ENCODE measurements around the gene CENPK. TPM values are rescaled to one million over a fixed set of nuclear protein-coding genes. Genes with fewer than 3 reads are reported as not detected.

CENPK gene
- total and polyA plus RNA-seq, 9 of the 15 experiments (the other 6 are each of a cell fraction or from before 2014, with no cell fraction given), result 30.8 to 134 (median 69.0) TPM

GRCh38 chr5:65482296-65482735 lies 80.7 kb downstream of the CENPK start (continued):
- TF ChIP-seq FOXO4 (CRISPR knock-in tag; IDR thresholded peaks at IDR 0.05) (no peak), CREB3L1 (IDR thresholded peaks at IDR 0.05; ENCODE audit: borderline replicate concordance, low read depth) (no peak)

GRCh38 chr5:65481635-65482295 lies 81.2 kb downstream of the CENPK start, which contains the start of gene ADAMTS6:
TSS of gene ADAMTS6 (minus strand) at chr5:65481920. CDS start at chr5:65473673, 8,247 bp downstream.
- Histone ChIP-seq H3K9me3 (replicated peaks; ENCODE audit: control insufficient read depth, insufficient read depth, low read depth, low read length) (no peaks in the 10 kb centered on the region), H3K79me2 (ENCODE audit: control insufficient read depth, insufficient read depth, low read length) (peaks cover 16% of the 10 kb centered on the region; the same call in 2 of the 3 replicates), H3K4me1 (replicated peaks in 1 of 2; ENCODE audit: control insufficient read depth in 2 of 2, insufficient read depth in 2 of 2, low read length in 2 of 2) (peaks cover 0 to 11% of the 10 kb centered on the region in 2 experiments; a peak in 1 of 5 replicates), H3K4me2 (ENCODE audit: insufficient read depth, low read length) (peak within 1 kb of the TSS; percentile 87), H3K36me3 (ENCODE audit: control insufficient read depth, insufficient read depth, low read length) (no peaks in the 10 kb centered on the region), H4K20me1 (replicated peaks; ENCODE audit: control insufficient read depth, insufficient read depth, low read length) (no peaks in the 10 kb centered on the region), H3K27ac (ENCODE audit: extremely low read depth, low read depth, low read length) (peak within 1 kb of the TSS; percentile 89), H2AFZ (ENCODE audit: low read depth, low read length) (peak within 1 kb of the TSS; percentile 85), H3K9me1 (ENCODE audit: control insufficient read depth, insufficient read depth, low read length) (no peaks in the 10 kb centered on the region), H3K4me3 (peak within 1 kb of the TSS; percentile 50), H3K27me3 (ENCODE audit: control insufficient read depth in 2 of 2, insufficient read depth in 2 of 2, low read length in 2 of 2) (no peaks in the 10 kb centered on the region), H3K9ac (ENCODE audit: insufficient read depth in 1 of 2, low read depth in 2 of 2, low read length in 2 of 2) (peak within 1 kb of the TSS; percentile 72 to 80; a peak in 3 of 4 replicates)
- intact Hi-C loops (cut with micrococcal nuclease), result loop anchor here (2.0 to 5.0 kb wide), 6 partner anchors 81 to 847 kb away; partner anchors contain the start of genes CENPK and PPWD1
- ChIA-PET CTCF (ENCODE audit: low intra/inter-chr PET ratio) (interaction anchor here (0.5 to 2.7 kb wide), 3 partner anchors 107 to 670 kb away, joined by 3 to 16 read pairs (median 4); no protein-coding TSS in a partner anchor), POLR2A (interaction anchor here (0.6 to 1.8 kb wide), 7 partner anchors 9 to 671 kb away, joined by 3 to 8 read pairs (median 4); partner anchors contain the start of genes CENPK and PPWD1)
- in situ Hi-C loops (cut with MboI), result loop anchor here (5.0 to 25.0 kb wide), 4 partner anchors 274 to 844 kb away; no protein-coding TSS in a partner anchor
- no TSS peak for BruUV-seq (replicated peaks)
- DNase-seq (ENCODE audit: extremely low read depth in 1 of 4, low spot score in 3 of 4) (peak; percentile 71 to 93 (median 79)), ATAC-seq (peak; percentile 89), FAIRE-seq (peak; percentile 90)
- 0% methylated on average over 12 of the region's 12 CpGs for WGBS (ENCODE audit: insufficient coverage, low coverage, missing lambda C conversion rate)
- TF ChIP-seq TRIM24 (IDR thresholded peaks at IDR 0.05) (no peak), MAX (CRISPR knock-in tag; IDR thresholded peaks at IDR 0.05) (peak; percentile 75), RAD51 (IDR thresholded peaks at IDR 0.05; ENCODE audit: borderline replicate concordance, low read depth) (peak; percentile 88), COPS2 (conservative IDR thresholded peaks at IDR 0.05) (no peak), HDAC1 (IDR thresholded peaks at IDR 0.05) (peak in 1 of 2 experiments; percentile 60; a peak in 1 of 4 replicates), ZBTB2 (IDR thresholded peaks at IDR 0.05) (peak; percentile 84), EP300 (IDR thresholded peaks at IDR 0.05; ENCODE audit: low read length) (no peak; the same call in 1 of the 2 replicates), ZNF134 (CRISPR knock-in tag; conservative IDR thresholded peaks at IDR 0.05) (no peak), CBFA2T2 (conservative IDR thresholded peaks at IDR 0.05) (peak; percentile 67), DLX4 (CRISPR knock-in tag; IDR thresholded peaks at IDR 0.05) (no peak), ATF3 (IDR thresholded peaks at IDR 0.05) (peak; percentile 75), ATF3 (CRISPR knock-in tag; conservative IDR thresholded peaks at IDR 0.05) (no peak)

All from K562 (cell line).